Endothelial cell of umbilical vein (primary cell): ENCODE measurements around the gene ALDH4A1.

Source experiments
- CTCF ChIP-seq, 2 donors: IDR thresholded peaks; 1 replicate in 1 of 2; 2 replicates in 1 of 2; pipeline ENCODE4 v1.5.1; 2011; ENCODE audit warnings: low read length in 2 of 2, mild to moderate bottlenecking in 2 of 2, moderate library complexity in 2 of 2, control low read depth in 1 of 2, inconsistent platforms in 1 of 2, low read depth in 1 of 2; ENCODE audit not compliant: insufficient read depth in 1 of 2; ENCODE audit errors: extremely low read depth in 1 of 2
- EZH2 ChIP-seq: IDR thresholded peaks from 2 replicates; pipeline ENCODE4 v1.6.1; 2012; ENCODE audit warnings: borderline replicate concordance, low read depth, mild to moderate bottlenecking, moderate library complexity, low read length, inconsistent platforms; ENCODE audit not compliant: severe bottlenecking
- JUN ChIP-seq: IDR thresholded peaks from 2 replicates; pipeline ENCODE4 v1.6.1; 2011; ENCODE audit warnings: borderline replicate concordance, low read depth; ENCODE audit not compliant: insufficient read length, insufficient read depth
- POLR2AphosphoS5 ChIP-seq: IDR thresholded peaks from 2 replicates; pipeline ENCODE4 v1.6.1; 2012; ENCODE audit warnings: low read depth, mild to moderate bottlenecking, control low read depth, low read length, moderate library complexity; ENCODE audit not compliant: insufficient read depth

GRCh38 chr1:18879215-18879790 lies 23.1 kb downstream of the ALDH4A1 start:
- no peak for TF ChIP-seq JUN
- no peak for TF ChIP-seq EZH2
- TF ChIP-seq CTCF (IDR thresholded peaks at IDR 0.05; ENCODE audit: extremely low read depth in 1 of 2, insufficient read depth in 1 of 2, low read depth in 1 of 2, low read length in 2 of 2), result no peak
- TF ChIP-seq POLR2AphosphoS5, result no peak
